Measurements from ENCODE around the gene SORCS2.
"Not testable (repeated sequence)": the region's sequence is repeated elsewhere in the genome, so short reads cannot be mapped to it uniquely, and the experiment has no call there.

SORCS2 gene

DNA sequence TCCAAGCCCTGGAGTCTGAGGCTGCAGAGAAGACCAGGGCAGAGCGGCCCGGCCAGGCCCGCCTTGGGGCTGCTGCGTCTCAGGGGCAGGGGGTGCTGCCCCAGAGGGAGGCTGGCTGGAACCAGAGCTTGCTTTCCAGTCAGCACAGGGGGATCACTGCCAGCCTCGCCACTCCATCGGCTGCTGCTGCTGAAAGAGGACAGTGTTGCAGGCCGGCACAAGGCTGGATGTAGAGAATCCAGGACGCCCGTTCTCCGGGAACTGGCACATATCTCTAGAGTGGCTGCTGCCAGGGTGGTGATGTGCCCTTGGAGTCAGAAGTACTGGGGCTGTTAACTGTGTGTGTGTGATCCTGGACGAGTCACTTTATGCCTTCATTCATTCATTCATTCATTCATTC, 31.9 kb upstream of the SORCS2 start:
- DNase-seq: no peak

DNA sequence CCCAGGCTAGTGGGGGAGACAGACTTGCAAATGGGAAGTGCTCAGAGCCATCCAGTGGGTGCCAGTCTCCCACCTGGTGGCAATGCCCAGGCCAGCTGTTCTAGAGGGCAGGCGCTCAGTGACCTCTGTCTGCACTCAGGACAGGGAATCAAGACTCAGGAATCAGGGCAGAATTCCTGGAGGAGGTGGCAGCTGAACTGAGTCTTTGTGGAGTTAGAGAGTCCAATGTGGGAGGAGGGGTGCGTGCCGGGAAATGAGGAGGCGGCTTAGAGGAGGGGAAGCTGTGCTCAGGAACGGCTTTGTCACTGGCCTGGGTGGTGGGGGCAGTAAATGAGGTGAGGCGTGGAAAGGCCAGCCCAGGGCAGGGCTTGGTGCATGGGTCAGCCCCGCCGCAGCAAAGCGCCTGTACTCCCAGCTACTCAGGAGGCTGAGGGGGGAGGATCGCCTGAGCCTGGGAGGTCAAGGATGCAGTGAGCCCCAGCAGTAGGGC, 31.3 kb upstream of the SORCS2 start:
- no peak for DNase-seq

DNA sequence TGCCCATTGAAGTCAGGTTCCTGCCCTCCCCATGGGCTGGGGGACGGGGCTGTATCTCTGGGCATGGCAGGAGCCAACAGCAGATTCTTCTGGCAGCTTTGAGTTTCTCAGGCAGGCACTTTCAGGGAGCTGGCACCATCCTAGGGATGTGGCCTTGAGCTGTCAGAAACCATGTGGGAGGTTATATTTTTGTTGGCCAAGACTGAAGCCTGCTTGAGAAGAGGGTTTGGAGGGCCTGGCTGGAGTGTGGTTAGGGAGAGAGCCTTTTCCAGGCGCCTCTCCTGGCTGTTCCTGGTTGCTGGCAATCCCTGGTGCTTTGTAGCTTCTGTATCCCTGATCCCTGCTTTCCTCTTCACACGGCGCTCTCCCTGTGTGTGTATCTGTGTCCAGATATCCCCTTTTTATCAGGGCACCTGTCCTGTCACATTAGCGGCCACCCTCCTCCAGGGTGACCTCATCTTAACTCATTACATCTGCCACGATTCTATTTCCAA, 30.6 kb upstream of the SORCS2 start:
- peak; percentile 35 for DNase-seq

GRCh38 chr4:7165056-7165873, 27.1 kb upstream of the SORCS2 start:
- DNase-seq: not testable (repeated sequence)

- DNase-seq: no peak
Measured at GRCh38 chr4:7165874-7166201, 26.5 kb upstream of the SORCS2 start.

DNA sequence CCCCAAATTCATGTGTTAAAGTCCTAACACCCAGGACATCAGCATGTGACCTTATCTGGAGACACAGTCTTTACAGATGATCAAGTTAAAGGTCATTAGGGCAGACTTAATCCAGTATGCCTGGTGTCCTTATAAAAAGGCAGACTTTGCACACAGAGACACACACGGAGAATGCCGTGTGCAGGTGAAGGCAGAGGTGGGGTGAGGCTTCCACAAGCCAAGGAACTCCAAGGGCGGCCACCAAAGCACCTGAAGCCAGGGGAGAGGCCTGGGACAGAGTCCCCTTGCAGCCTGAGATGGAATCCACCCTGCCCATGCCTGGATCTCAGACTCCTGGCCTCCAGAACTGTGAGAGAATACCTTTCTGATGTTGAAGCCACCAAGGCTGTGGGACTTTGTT, 26.1 kb upstream of the SORCS2 start:
- no peak for DNase-seq

- no peak for DNase-seq
Measured at GRCh38 chr4:7166981-7167700, 25.2 kb upstream of the SORCS2 start.

GRCh38 chr4:7167706-7168105, 24.6 kb upstream of the SORCS2 start:
- no peak for DNase-seq

- DNase-seq: no peak
Measured at GRCh38 chr4:7168106-7168505, 24.2 kb upstream of the SORCS2 start.

DNA sequence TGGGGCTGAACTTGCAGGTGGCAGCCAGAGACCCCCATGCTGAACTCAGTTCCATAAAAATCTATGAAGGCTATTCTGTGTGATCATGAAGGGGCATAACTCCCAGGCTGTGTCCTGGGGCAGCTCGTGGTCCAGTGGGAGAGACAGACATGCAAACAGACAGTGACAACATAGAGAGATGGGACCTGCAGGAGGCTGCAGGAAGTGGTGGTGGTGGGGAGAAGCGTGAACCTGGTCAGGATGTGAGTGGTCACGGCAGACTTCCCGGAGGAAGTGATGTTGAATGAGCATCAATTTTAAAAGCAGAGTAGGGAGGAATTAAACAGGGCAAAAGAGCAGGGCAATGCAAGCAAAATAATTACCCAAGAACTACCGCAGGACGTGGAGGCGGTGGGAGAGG, 23.2 kb upstream of the SORCS2 start:
- DNase-seq: no peak

DNA sequence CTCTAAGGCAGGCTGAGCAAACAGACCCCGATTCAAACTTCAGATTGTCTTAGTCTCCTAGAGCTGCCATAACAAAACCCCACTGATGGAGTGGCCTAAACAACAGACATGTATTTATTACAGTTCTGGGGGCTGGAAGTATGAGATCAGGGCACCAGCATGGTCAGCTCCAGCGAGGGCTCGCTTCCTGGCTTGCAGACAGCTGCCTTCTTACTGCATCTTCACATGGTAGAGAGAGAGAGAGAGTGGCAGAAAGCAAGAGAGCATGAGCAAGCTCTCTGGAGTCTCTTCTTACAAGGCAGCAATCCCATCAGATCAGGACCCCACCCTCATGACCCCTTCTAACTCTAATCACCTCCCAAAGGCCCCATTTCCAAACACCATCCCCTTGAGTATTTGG, 22.3 kb upstream of the SORCS2 start:
- DNase-seq: no peak

- DNase-seq: no peak
Measured at GRCh38 chr4:7171191-7171900, 21.0 kb upstream of the SORCS2 start.

GRCh38 chr4:7172508-7172907, 19.8 kb upstream of the SORCS2 start:
- DNase-seq: no peak

- no peak for DNase-seq
Measured at GRCh38 chr4:7172946-7173345, 19.4 kb upstream of the SORCS2 start.

DNA sequence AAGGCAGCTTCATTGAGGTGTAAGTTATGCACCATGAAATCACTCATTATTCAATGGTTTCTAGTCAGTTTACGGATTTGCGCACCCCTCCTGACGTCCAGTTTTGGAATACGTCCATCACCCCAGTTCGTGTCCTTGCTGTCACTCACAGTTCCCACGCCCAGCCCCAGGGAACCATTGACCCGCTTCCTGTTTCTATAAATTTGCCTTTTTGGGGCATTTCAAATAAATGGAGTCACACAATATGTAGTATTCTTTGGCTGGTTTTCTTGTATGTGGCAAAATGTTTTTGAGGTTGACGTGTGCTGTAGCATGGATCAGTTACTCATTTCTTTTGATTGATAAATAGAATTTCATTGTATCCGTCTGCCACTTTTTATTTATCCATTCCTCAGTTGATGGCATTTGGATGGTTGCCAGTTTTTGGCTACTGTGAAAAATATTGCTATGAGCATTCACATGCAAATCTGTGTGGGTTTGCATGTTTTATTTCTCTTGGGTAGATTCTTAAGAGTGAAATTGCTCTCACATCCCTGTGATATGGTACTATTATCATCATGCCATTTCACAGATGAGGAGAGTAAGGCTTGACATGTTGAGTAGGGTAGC, 18.4 kb upstream of the SORCS2 start:
- DNase-seq: no peak

- DNase-seq: no peak
Measured at GRCh38 chr4:7179158-7179557, 13.2 kb upstream of the SORCS2 start.

GRCh38 chr4:7180938-7181337, 11.4 kb upstream of the SORCS2 start:
- DNase-seq: no peak

DNA sequence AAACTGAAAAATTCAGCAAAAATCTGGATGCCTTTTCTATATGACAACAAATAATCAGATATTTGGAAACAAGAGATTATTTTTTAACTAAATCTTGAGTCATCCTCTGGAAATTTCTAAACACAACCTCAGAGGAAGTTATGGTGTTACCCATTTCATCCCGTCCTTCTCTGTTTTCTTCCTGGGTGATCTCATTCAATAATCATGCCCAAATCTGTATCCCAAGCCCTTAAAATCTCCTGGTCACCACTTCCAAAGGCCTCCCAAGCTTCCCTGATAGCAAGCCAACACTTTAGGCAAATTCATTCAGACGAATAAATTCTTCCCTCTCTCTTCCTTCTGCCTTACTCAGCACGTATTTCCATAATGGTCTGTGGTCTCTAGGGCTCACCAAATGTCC, 9.7 kb upstream of the SORCS2 start:
- no peak for DNase-seq

DNA sequence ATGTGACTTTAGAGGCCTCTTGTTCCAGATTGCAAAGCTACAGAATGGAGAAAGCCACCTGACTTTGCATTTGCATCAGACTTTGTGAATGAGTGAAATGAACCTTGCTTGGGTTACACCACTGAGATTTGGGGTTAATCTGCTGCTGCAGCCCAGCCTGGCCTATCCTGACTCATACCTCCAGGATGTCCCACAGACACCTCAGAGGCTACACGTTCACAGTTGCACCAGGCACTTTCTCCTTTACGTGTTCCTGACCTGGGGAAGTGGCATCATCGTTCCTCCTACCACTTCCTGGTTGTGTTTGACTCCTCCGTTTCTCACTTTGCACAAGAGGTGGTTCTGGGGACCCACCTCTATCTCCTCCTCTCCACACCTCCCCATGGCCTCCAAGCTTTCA, 9.2 kb upstream of the SORCS2 start:
- DNase-seq: no peak

- no peak for DNase-seq
Measured at GRCh38 chr4:7183780-7184460, 8.4 kb upstream of the SORCS2 start.

GRCh38 chr4:7185487-7186030, 6.8 kb upstream of the SORCS2 start:
- no peak for DNase-seq

GRCh38 chr4:7186031-7186430, 6.3 kb upstream of the SORCS2 start:
- no peak for DNase-seq
